NCI-H1105 treated with DMSO at 0.1 percent for 48 hours (cell line): ENCODE data around the gene STAT6.

Experiments
- DNase-seq: peaks from one replicate; lab custom pipeline; 2025; lab: John Stamatoyannopoulos, UW

Gene STAT6

DNA sequence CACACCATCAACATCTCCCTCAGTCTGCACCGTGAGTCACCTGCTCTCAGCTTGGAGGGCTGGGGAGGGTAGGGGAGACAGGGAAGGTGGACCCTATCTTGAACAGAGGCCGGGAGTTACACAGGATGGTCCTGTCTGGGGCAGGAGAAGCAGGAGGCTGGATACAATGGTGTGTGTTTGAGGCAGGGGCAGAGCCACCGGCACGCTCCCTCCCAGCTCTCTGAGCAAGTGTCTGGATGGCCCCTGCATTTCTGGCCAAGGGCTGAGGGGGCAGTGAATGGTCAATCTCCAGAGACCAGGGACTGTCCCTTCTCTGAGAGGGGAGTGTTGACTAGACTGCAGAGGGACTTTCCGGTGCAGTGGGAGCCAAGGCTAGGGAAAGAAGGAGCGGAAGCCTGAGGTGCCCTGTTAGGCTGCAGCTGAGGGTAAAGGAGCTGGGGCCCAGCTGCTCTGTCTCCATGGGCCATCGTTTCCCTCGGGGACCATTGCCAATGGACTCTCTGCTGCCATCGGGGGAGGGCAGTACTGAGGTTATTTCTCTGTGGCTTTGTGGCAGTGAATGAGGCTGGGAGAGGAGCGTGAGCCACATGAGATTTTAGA, 34.4 kb upstream of the STAT6 start:
- DNase-seq, result no peak

DNA sequence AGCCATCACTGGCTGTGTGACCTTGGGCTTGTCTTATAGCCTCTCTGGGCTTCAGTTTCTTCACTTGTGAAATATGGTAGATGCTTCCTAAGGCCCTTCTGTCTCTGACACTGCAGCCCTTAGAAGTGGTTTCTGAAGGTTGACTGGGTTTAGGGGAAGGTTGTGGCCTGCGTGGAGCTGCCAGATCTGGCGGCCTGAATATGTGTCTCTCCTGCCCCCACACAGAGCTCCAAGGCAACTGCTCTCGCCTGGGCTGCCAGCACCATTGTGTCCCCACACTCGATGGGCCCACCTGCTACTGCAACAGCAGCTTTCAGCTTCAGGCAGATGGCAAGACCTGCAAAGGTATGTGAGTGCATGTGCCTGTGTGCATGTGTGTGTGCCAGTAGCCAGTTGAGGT, 32.3 kb upstream of the STAT6 start:
- DNase-seq, result no peak

DNA sequence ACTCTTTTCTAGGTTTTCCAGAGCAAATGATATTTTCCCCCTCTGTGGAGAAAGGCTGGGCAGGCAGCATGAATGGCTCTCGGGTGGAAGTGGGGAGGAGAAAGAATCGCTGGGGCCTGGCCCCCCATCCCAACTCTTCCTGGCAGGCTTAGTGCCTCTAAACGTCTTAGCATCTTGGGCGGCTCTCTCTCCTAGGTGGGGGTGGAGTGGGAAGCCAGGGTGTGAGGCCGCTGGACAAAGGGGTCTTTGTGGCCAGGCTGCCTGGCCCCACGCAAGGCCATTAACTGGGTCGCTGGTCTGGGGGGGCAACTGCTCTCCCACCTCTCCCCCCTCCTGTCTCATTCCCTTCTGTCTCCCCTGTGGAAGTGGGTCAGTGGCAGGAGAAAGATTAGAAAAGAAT, 31.6 kb upstream of the STAT6 start:
- DNase-seq, result no peak

DNA sequence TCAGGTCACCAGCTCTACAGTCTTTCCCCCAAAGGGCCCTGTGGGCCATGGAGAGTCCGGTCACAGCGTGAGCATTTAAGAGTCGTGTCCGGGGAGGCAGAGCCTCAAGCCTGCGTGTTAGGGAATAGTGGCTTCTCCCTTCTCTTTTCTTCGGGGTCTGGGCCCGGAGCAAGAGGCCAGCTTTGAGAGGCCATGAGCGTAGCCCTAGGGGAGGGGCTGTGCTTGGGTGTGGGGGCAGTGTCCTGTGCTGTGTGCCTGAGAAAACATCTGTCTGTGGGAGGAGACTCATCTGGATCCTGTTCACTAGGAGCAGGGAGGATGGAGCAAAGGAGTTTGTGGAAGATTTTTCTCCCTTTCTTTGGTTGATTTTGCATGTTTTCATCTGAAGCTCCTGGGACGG, 31.0 kb upstream of the STAT6 start:
- DNase-seq, result no peak

DNA sequence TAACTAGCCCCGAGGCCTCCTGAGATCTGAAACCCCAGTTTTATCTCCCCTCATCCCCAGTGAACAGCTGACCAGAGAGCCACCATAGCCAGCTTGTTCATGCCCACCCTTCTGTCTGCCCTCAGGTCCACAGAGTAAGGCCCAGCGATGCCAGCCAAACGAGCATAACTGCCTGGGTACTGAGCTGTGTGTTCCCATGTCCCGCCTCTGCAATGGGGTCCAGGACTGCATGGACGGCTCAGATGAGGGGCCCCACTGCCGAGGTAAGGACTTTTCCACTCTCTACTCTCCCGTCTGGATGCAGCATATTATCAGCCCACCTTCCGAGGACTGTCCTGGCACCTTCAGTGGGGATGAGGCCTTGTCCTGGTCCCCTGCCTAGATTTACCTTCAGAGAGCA, 30.1 kb upstream of the STAT6 start:
- no peak for DNase-seq

DNA sequence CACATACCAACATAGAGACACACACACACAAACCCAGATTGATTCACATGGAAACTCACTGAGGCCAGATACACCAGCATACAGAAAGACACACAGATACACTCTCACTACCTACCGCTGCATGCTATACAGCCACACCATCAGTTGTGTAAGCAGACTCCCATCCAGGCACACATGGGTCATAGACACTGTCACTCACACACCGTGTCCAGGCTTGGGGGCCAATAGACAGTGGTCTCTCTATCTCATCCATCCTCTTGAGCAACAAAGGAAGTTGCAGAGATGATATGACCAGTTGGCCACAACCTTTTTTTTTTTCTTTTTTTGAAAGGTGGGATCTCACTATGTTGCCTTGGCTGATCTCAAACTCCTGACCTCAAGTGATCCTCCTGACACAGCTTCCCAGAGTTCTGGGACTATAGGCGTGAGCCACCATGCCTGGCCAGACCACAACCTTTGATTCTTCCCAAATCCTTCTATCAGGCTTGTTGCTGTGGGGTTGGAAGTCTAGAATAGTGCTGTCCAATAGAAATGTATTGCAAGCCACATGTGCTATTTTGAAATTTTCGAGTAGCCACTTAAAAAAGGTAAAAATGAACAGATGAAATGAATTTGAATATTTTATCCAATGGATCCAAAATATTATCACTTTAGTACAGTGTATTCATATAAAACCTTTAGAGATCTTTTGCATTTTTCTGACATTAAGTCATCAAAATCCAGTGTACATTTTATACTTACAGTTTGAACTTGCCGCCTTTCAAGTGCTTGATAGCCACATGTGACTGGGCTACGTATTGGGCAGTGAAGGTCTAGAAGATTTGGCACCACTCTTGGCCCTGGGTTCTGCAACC, 28.9 kb upstream of the STAT6 start:
- DNase-seq, result no peak

DNA sequence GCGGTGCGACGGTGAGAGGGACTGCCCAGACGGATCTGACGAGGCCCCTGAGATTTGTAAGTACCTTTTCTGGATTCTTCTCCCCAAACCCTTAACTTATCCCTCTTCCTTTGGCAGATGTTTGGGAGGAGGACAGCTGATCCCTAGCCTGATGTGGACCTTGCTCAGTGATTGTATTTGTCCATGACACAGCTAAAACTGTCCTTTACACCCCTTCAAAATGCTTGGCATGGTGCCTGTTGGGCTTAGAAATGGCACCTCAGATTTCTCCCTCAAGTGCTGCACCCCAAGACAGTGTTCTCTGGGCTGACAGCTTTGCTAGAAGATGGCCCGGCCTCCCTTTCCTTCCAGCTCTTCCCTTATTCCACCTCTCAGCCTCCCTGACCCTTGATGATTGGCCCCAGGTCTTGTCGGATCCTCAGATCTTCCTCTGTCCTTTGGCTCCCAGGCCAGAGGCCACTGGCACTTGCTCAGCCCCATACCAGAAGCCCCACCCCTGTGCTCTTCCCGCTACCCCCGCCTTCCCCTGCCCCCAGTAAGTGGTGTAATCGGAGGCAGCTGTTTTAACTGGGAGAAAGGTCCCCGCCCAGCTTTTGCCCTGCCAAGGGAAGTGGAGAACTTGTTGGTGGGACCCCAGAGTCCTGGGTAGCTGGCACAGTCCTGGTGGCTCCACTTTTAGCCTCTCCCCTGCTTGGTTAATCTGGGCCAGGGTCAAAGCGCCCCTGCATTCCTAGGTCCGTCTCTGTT, 27.5 kb upstream of the STAT6 start:
- DNase-seq, result no peak

DNA sequence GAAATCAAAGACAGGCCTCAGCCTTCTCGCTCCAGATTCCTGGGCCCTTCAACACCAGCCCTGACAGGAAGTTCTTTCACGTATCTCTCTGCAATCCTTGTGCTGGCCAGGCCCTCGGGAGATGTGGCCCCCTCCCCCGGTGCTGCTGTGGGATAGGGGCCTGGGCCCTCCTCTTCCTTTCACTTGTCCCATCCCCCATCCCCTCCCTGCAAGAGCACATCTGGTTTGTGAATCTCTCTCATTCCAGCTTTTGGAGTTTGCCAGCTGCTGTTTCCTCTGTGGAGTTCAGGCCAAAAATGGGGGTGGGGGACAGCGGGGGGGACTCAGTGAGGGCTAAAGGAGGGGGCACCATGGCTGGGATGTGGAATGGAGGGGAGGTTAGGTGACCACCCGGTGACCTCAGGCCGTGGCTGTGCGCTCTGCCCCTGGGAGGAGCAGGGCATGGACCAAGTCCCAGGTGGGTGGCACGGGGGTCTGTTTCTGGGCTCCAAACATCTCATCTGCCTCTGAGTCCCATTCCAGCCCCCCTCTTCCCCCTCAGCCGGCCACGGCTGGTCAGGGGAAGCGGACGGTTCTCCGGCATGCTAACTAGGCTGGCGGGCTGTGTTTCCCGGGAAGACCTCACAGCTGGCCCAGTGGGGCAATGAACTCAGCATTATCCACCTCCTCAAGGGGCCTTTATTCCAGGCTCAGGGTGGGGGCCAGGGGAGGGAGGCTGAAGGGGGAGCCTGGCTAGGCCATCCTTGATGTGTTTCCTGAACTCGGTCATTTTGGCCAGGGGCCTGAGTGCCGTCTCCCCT, 24.6 kb upstream of the STAT6 start:
- DNase-seq, result no peak

DNA sequence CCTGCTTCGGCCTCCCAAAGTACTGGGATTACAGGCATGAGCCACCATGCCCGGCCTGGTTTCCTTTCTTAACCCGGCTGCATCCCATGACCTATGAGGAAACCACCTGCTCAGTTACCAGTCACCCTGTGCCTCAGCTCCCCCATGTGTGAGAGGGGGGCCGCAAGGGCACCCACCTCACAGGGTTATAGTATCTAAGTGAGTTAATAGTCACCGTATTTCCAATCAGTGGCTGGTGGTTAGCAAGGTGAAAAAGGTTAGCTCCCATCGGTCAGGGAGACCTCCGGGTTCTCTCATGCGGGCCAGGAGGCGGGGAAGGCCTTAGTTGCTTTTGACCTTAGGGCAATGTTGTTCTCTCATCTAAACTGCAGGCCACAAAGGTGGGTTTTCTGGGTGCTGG, 23.8 kb upstream of the STAT6 start:
- no peak for DNase-seq

DNA sequence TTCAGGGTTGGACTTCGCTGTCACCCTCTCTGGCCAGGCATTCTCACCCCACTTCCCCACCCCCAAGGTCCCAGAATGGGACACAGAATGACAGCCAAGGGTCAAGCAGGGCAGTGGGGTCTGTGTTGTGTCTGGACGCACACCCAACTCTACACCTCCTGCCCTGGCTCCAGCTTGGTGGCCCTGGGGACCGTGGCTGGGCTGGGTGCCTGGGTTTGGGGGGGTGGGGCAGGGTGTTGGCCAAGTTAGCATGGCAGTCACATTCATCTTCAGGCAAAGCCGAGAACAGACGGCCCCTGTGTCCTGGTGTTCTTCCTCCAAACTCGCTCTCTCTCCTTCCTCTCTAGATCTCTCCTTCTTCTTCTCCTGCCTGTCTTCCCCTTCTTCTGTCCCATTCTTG, 22.8 kb upstream of the STAT6 start:
- no peak for DNase-seq

DNA sequence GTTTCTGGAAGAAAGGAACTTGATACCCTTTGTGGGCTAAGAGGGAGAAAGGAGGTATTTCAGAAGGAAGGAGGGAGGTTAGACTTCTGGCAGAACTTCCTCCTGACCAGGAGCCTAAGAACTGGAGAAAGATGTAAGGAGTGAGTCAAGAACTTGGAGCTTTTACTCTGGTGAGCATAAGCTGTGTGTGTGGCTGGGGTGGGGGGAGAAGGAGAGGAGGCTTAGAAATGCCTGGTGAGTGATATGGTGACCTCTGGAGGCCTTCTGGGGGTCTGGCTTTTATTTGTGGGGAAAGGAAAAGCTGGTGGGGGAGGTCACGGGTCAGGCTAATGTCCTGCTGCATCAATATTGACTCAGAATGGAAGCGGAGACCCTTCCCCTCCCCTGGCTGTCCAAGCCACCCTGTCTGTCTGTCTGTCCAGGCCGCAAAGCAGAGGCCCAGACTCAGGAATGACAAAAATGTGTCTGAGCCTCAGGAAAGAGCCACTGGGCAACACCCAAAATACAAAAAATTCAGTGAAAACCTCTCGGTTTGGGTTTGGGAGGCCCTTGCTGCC, 21.9 kb upstream of the STAT6 start:
- no peak for DNase-seq

DNA sequence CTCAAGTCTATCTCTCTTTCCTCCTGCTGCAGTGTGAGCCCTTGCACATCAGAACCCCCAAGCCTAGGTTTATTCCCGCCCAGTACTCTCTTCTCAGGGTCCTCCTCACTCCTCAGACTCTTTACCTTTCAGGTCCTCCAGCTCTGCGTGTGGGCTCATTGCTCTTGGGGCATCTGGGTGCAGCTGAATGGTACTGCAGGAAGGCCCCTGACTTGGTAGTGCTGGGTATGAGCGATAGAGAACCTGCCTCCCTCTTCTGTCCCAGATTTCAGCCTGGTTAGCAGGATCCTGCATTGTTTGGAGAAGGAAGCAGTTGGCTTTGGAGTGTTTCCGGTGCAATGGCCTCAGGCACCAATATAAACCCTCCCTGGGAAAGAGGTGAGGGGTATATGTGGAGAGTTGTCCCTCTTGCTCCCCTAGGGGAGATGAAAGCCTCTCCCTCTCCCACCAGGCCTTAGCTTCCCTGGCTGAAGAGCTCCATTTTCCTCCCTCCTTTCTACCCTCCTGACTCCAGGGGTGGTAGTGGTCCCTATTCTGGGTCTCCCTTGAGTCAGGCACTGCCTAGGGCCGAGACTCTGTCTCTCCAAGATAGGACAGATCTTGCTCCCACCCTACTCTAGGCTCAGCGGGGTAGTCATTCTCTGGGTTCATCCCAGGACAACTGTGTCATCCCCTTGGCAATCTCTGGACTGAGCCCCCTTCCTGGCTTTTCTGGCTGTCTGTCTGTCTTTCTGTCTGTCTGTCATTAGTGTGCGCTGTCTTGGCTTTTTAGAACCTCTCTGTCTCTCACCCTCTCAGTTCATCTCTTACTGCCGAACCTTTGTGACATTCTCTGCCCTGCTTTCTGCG, 21.0 kb upstream of the STAT6 start:
- DNase-seq, result no peak

DNA sequence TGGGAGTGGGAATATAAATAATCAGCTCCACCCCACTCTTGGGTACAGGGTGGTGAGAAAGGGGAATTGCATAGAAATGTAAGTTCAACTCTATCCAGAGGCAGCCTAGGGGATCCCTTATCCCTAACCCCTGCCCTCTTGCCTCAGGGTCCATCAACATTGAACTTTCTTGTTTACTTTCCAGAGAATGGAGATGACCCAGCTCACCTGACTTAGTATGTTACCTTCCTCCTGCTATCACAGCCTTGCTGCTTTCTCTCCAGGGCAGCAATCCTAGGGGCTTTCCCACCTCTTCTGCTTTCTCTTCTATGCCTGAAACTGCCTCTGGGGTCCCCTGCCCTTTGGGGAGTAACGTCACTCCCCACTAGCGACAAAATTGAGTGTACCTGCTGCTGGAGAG, 19.8 kb upstream of the STAT6 start:
- no peak for DNase-seq

DNA sequence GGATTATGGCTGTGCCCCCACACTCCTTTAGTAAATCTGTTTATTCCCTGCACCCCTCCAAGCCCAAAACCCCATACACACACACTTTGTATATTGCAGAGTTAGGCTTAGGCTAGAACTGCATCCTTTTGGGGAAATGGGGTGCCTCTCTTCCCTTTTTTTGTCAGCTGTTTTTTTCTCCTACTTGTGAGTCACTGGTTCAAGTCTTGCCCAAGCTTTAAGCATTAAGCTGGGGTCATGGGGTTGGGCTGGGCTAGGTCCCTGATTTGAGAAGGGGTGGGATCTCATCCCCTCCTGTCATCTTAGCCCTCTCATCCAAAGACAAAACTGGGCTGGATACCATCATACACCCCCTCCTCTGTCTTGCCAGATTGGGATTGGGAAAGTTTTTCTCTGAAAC, 18.7 kb upstream of the STAT6 start:
- DNase-seq, result no peak

DNA sequence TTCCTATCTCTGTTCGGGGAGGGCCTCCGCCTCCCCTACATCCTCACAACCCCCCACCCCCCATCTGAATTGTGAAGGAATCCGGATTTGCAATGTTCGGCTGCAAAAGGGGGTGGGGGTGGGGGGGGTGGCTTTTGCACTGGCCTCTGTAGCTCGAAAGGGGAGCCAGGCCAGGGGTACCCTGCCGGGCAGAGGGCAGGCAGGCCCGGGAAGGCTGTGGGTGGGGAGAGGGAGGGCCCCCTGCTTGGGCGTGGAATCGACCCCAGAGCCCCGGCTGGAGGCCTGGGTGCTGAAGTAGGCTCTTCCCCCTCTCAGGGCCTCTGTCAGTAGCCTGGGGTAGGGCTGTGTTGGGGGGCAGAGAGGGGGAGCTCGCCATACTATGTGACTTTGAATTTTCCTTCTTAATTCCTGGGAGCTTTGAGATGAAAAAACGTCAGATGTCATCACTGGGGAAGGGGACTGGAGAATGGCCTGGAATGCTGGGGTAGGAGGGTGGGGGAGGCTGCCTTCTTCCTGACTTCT, 18.2 kb upstream of the STAT6 start:
- DNase-seq, result no peak

DNA sequence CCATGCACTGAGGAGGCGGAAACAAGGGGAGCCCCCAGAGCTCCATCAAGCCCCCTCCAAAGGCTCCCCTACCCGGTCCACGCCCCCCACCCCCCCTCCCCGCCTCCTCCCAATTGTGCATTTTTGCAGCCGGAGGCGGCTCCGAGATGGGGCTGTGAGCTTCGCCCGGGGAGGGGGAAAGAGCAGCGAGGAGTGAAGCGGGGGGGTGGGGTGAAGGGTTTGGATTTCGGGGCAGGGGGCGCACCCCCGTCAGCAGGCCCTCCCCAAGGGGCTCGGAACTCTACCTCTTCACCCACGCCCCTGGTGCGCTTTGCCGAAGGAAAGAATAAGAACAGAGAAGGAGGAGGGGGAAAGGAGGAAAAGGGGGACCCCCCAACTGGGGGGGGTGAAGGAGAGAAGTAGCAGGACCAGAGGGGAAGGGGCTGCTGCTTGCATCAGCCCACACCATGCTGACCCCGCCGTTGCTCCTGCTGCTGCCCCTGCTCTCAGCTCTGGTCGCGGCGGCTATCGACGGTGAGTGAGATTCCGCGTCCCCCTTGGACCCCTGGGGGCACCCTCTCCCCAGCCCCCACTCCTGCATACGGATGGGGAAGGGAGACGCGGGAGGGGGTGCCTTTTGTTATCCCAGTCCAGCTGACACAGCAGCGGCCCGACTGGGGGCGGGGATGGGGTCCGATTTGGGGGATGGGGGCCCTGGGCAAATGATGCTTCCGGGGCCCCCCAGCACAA, 17.5 kb upstream of the STAT6 start:
- no peak for DNase-seq

DNA sequence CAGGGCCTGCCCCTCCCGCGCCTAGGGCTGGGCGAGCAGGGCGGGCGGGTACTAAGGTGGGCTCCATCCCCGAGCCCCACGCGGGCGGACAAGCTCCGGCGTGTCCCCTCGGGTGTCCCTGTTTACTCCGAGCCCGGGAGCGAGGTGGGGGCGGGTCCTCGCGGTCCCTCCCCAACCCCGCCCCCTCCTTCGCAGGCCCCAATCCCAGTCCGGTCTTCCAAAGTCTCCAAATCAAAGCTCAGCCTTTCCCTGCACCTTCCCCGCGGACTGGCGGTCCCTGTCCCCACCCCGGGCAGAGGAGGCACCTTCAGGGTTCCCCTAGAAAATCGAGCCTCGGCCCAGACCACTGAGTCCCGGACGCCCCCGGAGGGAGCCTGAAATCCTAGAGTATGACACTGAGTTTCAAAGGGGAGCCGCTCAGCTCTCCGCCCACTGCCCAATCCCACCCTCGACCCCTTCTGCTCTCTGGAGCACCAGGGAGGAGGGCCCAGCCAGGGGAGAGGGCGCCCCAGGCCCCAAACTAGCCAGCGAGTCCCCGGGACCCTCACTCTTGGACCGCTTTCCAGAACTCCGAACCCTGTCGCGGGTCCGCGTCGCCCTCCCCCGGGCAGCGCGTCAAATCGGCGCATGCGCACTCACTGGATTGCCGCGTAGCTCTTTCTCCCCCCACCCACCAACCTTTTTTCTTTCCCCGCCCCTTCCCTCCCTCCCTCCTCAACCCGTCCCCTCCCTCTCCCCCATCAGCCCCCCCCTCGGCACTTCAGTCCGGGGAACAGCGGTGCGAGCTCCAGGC, 16.8 kb upstream of the STAT6 start, which contains the start of gene LRP1:
Gene LRP1 (plus strand): TSS at position 758 of the 793 bp plus-strand sequence. CDS start 482 bp downstream, outside the sequence.
- peak; percentile 59 for DNase-seq

DNA sequence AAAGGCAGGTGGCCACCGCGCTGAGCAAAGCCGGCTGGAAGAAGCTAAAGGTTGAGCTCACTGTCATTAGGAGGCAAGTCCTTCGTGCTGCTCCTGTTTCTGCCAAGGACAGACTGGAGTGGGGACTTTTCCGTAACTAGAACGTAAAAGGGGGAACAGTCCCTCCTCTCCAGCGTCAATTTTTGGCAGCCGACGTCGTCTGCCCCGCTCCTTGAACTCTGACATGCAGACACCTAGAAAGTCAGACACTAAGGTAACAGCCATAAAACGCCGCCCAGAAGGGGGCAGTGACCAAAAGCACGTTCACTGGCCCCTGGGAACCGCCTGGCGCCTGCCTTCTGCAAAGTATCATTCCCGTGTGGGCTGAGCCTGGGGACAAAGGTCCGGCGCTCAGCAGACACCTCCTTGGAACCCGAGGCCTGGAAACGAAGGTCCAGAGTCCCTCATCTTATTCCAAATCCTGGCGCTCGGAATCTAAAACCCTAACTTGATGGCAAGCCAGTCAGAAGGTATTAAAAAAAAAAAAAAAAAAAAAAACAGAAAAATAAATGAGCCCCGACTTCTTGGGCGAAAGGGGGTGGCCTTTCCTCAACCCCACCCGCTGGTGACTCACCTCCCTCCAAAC, 16.1 kb upstream of the STAT6 start:
- peak; percentile 34 for DNase-seq

DNA sequence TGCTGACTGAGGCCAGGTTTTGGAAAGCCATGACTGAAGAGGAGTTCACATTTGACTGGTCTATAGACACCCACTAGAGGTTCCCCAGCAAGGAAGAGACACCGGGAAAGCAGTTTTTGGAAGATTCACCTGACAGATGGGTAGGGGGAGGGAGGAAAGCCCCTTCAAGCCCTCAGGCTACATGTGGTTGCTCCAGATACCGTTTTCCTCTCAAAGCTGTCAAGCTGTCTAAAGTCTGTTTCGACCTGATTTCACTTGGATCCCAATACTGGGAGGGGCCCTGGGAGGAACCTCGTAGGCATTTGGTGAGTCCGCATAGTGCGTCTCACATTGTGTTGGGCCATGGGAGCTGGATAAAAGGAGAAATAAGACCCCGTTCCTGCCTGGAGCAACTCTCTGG, 15.4 kb upstream of the STAT6 start:
- DNase-seq, result no peak
